Esophagus squamous epithelium (tissue), 4 donors: ENCODE data around the gene SYCP2.

ENCODE experiments used
- CTCF ChIP-seq, 6 experiments: fragments of 450-650 bp in 4 of 6; fragments of 200-600 bp in 2 of 6; sonication (generic) in 2 of 6; IDR thresholded peaks; one replicate each; pipeline ENCODE4 v1.5.1; 2016 to 2019; ENCODE audit warnings: antibody characterized with exemption in 6 of 6, mild to moderate bottlenecking in 4 of 6, moderate library complexity in 4 of 6
- POLR2A ChIP-seq, 4 donors: fragments of 450-650 bp; IDR thresholded peaks; one replicate each; pipeline ENCODE4 v1.6.1; 2017; ENCODE audit warnings: antibody characterized with exemption in 4 of 4, mild to moderate bottlenecking in 4 of 4, moderate library complexity in 3 of 4

GRCh38 chr20:59945731-59946130 lies 12.3 kb upstream of the SYCP2 start:
- no peak for TF ChIP-seq CTCF (IDR thresholded peaks at IDR 0.05)
- TF ChIP-seq POLR2A (IDR thresholded peaks at IDR 0.05), result no peak
